ENCODE measurements around the gene MOB2.

MOB2 gene

DNA sequence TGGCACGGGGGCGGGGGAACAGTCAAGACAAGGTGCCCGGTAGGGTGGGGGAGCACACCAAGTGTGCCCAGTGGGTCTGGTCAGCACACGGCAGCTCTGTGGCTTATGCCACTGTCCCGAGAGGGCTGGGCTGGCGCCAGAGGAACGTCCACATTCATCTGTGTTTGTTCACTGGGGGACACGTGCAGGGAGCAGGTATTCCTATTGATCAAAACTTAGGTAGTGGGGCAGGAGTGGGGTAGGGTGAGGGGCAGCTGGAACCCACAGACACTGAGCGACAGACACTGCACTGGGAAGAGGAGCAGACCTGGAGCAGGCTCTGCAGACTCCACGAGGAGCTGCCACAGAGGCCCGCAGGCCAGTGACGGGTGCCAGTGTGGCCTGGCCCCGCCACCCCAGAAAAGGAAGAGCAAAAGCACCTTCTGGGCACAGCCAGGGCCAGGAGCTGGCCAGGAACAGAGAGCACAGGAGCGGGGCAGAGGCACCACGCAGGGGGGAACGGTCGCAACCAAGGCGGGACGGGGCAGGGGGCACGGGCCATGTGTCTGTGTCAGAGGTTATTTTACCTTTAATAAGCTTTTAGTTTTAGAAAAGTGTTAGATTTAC, 2.1 kb upstream of the MOB2 start:
- H3K4me1 ChIP-seq (ENCODE audit: insufficient read depth, low read length, poor library complexity, severe bottlenecking): peaks cover 3% of the 10 kb centered on the region
- no peak for TF ChIP-seq EZH2phosphoT487 (IDR thresholded peaks at IDR 0.05; ENCODE audit: borderline replicate concordance)
- TF ChIP-seq, protein P1, sequence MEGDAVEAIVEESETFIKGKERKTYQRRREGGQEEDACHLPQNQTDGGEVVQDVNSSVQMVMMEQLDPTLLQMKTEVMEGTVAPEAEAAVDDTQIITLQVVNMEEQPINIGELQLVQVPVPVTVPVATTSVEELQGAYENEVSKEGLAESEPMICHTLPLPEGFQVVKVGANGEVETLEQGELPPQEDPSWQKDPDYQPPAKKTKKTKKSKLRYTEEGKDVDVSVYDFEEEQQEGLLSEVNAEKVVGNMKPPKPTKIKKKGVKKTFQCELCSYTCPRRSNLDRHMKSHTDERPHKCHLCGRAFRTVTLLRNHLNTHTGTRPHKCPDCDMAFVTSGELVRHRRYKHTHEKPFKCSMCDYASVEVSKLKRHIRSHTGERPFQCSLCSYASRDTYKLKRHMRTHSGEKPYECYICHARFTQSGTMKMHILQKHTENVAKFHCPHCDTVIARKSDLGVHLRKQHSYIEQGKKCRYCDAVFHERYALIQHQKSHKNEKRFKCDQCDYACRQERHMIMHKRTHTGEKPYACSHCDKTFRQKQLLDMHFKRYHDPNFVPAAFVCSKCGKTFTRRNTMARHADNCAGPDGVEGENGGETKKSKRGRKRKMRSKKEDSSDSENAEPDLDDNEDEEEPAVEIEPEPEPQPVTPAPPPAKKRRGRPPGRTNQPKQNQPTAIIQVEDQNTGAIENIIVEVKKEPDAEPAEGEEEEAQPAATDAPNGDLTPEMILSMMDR (conservative IDR thresholded peaks at IDR 0.05; ENCODE audit: low read length): no peak
- no peaks in the 10 kb centered on the region for H3K9me2 ChIP-seq (replicated peaks; ENCODE audit: low read depth, low read length)
- H3K4me3 ChIP-seq (ENCODE audit: low read length, poor library complexity, severe bottlenecking): no peak overlapping the region
- H3F3A ChIP-seq (ENCODE audit: low read depth): no peaks in the 10 kb centered on the region
- no peak overlapping the region for H3K9ac ChIP-seq (ENCODE audit: low read depth, low read length, poor library complexity, severe bottlenecking)
- peaks cover 8% of the 10 kb centered on the region for H4K20me1 ChIP-seq (ENCODE audit: insufficient read depth, low read length, poor library complexity, severe bottlenecking)
- no peaks in the 10 kb centered on the region for H3K9me3 ChIP-seq (ENCODE audit: insufficient read depth, low read depth, low read length)
- no peak overlapping the region for H3K4me2 ChIP-seq (ENCODE audit: low read depth, low read length, poor library complexity, severe bottlenecking)
- H2AFZ ChIP-seq (ENCODE audit: low read length): no peak overlapping the region
- H3K79me2 ChIP-seq (ENCODE audit: insufficient read depth, low read length): peaks cover 61% of the 10 kb centered on the region; the same call in 1 of the 2 replicates
- no peaks in the 10 kb centered on the region for H3K27me3 ChIP-seq (ENCODE audit: insufficient read depth, low read length, poor library complexity, severe bottlenecking)
- no peaks in the 10 kb centered on the region for H3K36me3 ChIP-seq (ENCODE audit: insufficient read depth, low read length)

DNA sequence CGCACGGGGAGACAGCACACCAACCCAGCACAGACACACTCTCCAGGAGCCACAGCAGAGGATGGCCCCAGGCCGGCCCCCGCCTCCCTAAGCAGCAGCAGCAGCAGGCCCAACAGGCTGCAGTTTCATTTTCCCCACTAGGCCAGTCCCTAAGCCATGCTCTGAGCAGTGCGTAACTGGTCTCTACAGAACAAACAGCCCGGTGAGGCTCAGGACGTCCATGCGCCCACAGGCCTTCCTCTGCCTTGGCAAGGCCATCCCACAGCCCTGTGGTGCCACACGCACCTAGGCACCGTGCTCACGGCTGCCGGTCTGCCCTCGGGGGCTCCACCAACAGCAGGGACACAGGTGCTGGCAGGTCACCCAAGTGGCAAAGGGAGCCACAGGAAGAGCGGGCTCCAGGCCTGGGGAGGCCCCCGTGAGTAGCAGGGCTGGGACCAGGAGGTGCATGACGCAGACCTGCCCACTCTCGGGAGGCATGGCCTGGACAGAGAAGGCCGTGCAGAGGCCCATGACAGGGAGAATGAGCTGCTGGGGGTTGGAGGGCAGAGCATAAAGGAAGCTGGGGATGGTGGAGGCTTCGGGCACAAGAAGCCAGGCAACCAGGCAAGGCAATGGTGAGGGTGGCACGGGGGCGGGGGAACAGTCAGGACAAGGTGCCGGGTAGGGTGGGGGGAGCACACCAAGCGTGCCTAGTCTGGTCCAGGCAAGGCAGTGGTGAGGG, 1.4 kb upstream of the MOB2 start:
- no peaks in the 10 kb centered on the region for H3K9me3 ChIP-seq (ENCODE audit: insufficient read depth, low read depth, low read length)
- H3K4me3 ChIP-seq (ENCODE audit: low read length, poor library complexity, severe bottlenecking): no peak overlapping the region
- peaks cover 5% of the 10 kb centered on the region for H4K20me1 ChIP-seq (ENCODE audit: insufficient read depth, low read length, poor library complexity, severe bottlenecking)
- no peaks in the 10 kb centered on the region for H3F3A ChIP-seq (ENCODE audit: low read depth)
- TF ChIP-seq, protein P1 (conservative IDR thresholded peaks at IDR 0.05; ENCODE audit: low read length): no peak
- no peak for TF ChIP-seq EZH2phosphoT487 (IDR thresholded peaks at IDR 0.05; ENCODE audit: borderline replicate concordance)
- no peak overlapping the region for H3K9ac ChIP-seq (ENCODE audit: low read depth, low read length, poor library complexity, severe bottlenecking)
- no peaks in the 10 kb centered on the region for H3K27me3 ChIP-seq (ENCODE audit: insufficient read depth, low read length, poor library complexity, severe bottlenecking)
- no peak overlapping the region for H2AFZ ChIP-seq (ENCODE audit: low read length)
- no peak overlapping the region for H3K4me2 ChIP-seq (ENCODE audit: low read depth, low read length, poor library complexity, severe bottlenecking)
- H3K9me2 ChIP-seq (replicated peaks; ENCODE audit: low read depth, low read length): no peaks in the 10 kb centered on the region
- H3K4me1 ChIP-seq (ENCODE audit: insufficient read depth, low read length, poor library complexity, severe bottlenecking): no peaks in the 10 kb centered on the region
- peaks cover 59% of the 10 kb centered on the region; the same call in 1 of the 2 replicates for H3K79me2 ChIP-seq (ENCODE audit: insufficient read depth, low read length)
- H3K36me3 ChIP-seq (ENCODE audit: insufficient read depth, low read length): no peaks in the 10 kb centered on the region

DNA sequence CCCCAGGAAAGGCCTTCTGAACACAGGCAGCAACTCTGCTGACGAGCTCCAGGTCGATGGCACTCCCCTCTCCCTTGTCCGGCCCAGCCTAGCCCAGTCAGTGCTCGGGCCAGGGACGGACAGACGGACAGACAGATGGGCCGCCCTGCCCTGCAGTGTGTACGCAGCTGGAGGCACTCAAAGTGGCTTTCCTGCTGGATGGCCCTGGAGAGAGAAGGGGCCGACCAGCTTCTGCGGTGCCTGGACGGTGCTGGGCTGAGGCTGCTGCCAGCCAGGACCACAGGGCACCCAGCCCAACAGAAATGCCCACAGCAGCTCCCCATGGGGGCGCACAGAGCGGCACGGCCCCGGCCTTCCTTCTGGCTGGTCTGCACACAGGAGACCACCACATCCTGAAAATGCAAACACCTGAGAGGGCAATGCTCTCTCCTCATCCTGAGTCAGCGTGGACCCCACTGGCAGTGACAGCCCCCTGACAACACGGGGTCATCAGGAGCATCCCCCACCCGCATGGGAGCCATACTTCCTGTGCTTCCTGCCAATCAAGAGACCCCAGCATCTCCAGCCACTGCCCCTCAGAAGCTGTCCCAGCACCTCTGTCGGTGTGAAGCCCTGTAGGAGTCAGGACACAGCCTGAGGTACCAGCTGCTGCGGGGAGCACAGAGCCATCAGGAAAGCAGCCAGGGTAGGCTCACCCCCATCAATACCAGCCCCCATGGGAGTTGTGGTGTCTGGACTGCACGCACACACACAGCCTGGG, 692 bp upstream of the MOB2 start:
- H3K79me2 ChIP-seq (ENCODE audit: insufficient read depth, low read length): peaks cover 51% of the 10 kb centered on the region; the same call in 1 of the 2 replicates
- no peaks in the 10 kb centered on the region for H3F3A ChIP-seq (ENCODE audit: low read depth)
- no peak overlapping the region for H3K4me3 ChIP-seq (ENCODE audit: low read length, poor library complexity, severe bottlenecking)
- TF ChIP-seq, protein P1 (conservative IDR thresholded peaks at IDR 0.05; ENCODE audit: low read length): no peak
- no peak for TF ChIP-seq EZH2phosphoT487 (IDR thresholded peaks at IDR 0.05; ENCODE audit: borderline replicate concordance)
- no peak overlapping the region for H2AFZ ChIP-seq (ENCODE audit: low read length)
- no peak overlapping the region for H3K9ac ChIP-seq (ENCODE audit: low read depth, low read length, poor library complexity, severe bottlenecking)
- no peaks in the 10 kb centered on the region for H3K4me1 ChIP-seq (ENCODE audit: insufficient read depth, low read length, poor library complexity, severe bottlenecking)
- no peak overlapping the region for H3K4me2 ChIP-seq (ENCODE audit: low read depth, low read length, poor library complexity, severe bottlenecking)
- H3K9me2 ChIP-seq (replicated peaks; ENCODE audit: low read depth, low read length): no peaks in the 10 kb centered on the region
- H3K9me3 ChIP-seq (ENCODE audit: insufficient read depth, low read depth, low read length): no peaks in the 10 kb centered on the region
- H3K36me3 ChIP-seq (ENCODE audit: insufficient read depth, low read length): no peaks in the 10 kb centered on the region
- H3K27me3 ChIP-seq (ENCODE audit: insufficient read depth, low read length, poor library complexity, severe bottlenecking): no peaks in the 10 kb centered on the region
- peaks cover 5% of the 10 kb centered on the region for H4K20me1 ChIP-seq (ENCODE audit: insufficient read depth, low read length, poor library complexity, severe bottlenecking)
